H9 (cell line): ENCODE data around the gene PSAPL1. TPM values are rescaled to one million over a fixed set of nuclear protein-coding genes. Genes with fewer than 3 reads are reported as not detected.
A peak's percentile ranks its signal among the peaks of the same experiment; 100 is the strongest.

Experiments
- DNase-seq: peaks from one replicate; pipeline ENCODE4 v3.0.0-alpha.2; 2017
- H2AFZ ChIP-seq: one replicate; pipeline ENCODE4 v1.6.1; 2013; ENCODE audit warnings: mild to moderate bottlenecking, low read length, control low read depth, moderate library complexity
- H2AK5ac ChIP-seq: 2 replicates; pipeline ENCODE4 v1.6.1; 2013; ENCODE audit warnings: low read length, control low read depth, mixed read lengths; ENCODE audit not compliant: insufficient read length
- H2BK120ac ChIP-seq: one replicate; pipeline ENCODE4 v1.6.1; 2013; ENCODE audit warnings: low read depth, mild to moderate bottlenecking, low read length, control low read depth, inconsistent platforms; ENCODE audit not compliant: poor library complexity, severe bottlenecking
- H2BK12ac ChIP-seq: 2 replicates; pipeline ENCODE4 v1.6.1; 2013; ENCODE audit warnings: low read length, control low read depth, mixed read lengths, low read depth; ENCODE audit not compliant: insufficient read length
- H2BK15ac ChIP-seq: 2 replicates; pipeline ENCODE4 v1.6.1; 2013; ENCODE audit warnings: low read depth, low read length, control low read depth
- H2BK20ac ChIP-seq: one replicate; pipeline ENCODE4 v1.6.1; 2013; ENCODE audit warnings: low read depth, mild to moderate bottlenecking, low read length, control low read depth, inconsistent platforms; ENCODE audit not compliant: poor library complexity, severe bottlenecking
- H2BK5ac ChIP-seq: 2 replicates; pipeline ENCODE4 v1.6.1; 2013; ENCODE audit warnings: low read length, control low read depth, mixed read lengths; ENCODE audit not compliant: insufficient read length
- H3K14ac ChIP-seq: 2 replicates; pipeline ENCODE4 v1.6.1; 2013; ENCODE audit warnings: low read length, control low read depth; ENCODE audit not compliant: insufficient read depth
- H3K18ac ChIP-seq: 2 replicates; pipeline ENCODE4 v1.6.1; 2013; ENCODE audit warnings: low read depth, mild to moderate bottlenecking, mixed read lengths, low read length, control low read depth; ENCODE audit not compliant: insufficient read length
- H3K23ac ChIP-seq: 2 replicates; pipeline ENCODE4 v1.6.1; 2013; ENCODE audit warnings: low read length, control low read depth, mixed read lengths, low read depth; ENCODE audit not compliant: insufficient read length
- H3K23me2 ChIP-seq: 2 replicates; pipeline ENCODE4 v1.6.1; 2013; ENCODE audit warnings: low read depth, mild to moderate bottlenecking, mixed read lengths, low read length, control low read depth; ENCODE audit not compliant: insufficient read length, poor library complexity, severe bottlenecking
- H3K27ac ChIP-seq: 2 replicates; pipeline ENCODE4 v1.5.1; 2013; ENCODE audit warnings: low read length, control low read depth, mixed read lengths, low read depth; ENCODE audit not compliant: insufficient read length
- H3K27me3 ChIP-seq: 2 replicates; pipeline ENCODE4 v1.6.1; 2013; ENCODE audit warnings: low read length, control low read depth, inconsistent platforms; ENCODE audit not compliant: insufficient read depth
- H3K4ac ChIP-seq: 2 replicates; pipeline ENCODE4 v1.6.1; 2013; ENCODE audit warnings: low read depth, mild to moderate bottlenecking, control low read depth, inconsistent platforms, low read length, moderate library complexity
- H3K4me1 ChIP-seq: 2 replicates; pipeline ENCODE4 v1.6.1; 2013; ENCODE audit warnings: low read length, control low read depth, inconsistent platforms; ENCODE audit not compliant: insufficient read depth
- H3K4me2 ChIP-seq: 2 replicates; pipeline ENCODE4 v1.6.1; 2013; ENCODE audit warnings: low read length, control low read depth, mixed read lengths; ENCODE audit not compliant: insufficient read length, insufficient read depth
- H3K56ac ChIP-seq: 2 replicates; pipeline ENCODE4 v1.6.1; 2013; ENCODE audit warnings: low read depth, mild to moderate bottlenecking, mixed read lengths, low read length, control low read depth; ENCODE audit not compliant: insufficient read length
- H3K79me1 ChIP-seq: 2 replicates; pipeline ENCODE4 v1.6.1; 2013; ENCODE audit warnings: low read depth, mild to moderate bottlenecking, moderate library complexity, low read length, control low read depth, inconsistent platforms; ENCODE audit not compliant: insufficient read depth, poor library complexity, severe bottlenecking
- H3K79me2 ChIP-seq: 2 replicates; pipeline ENCODE4 v1.6.1; 2013; ENCODE audit warnings: low read length, control low read depth, inconsistent platforms; ENCODE audit not compliant: insufficient read depth
- H3K9ac ChIP-seq: 2 replicates; pipeline ENCODE4 v1.6.1; 2013; ENCODE audit warnings: low read length, control low read depth, mixed read lengths; ENCODE audit not compliant: insufficient read length; ENCODE audit errors: extremely low read depth
- H3K9me3 ChIP-seq: one replicate; pipeline ENCODE4 v1.6.1; 2013; ENCODE audit warnings: low read depth, low read length, inconsistent platforms; ENCODE audit not compliant: control insufficient read depth
- H3T11ph ChIP-seq: one replicate; pipeline ENCODE4 v1.6.1; 2013; ENCODE audit warnings: mild to moderate bottlenecking, low read length, control low read depth, inconsistent platforms
- H4K20me1 ChIP-seq: one replicate; pipeline ENCODE4 v1.6.1; 2013; ENCODE audit not compliant: control insufficient read depth, insufficient read length, insufficient read depth
- H4K5ac ChIP-seq: 2 replicates; pipeline ENCODE4 v1.6.1; 2013; ENCODE audit warnings: low read depth, mild to moderate bottlenecking, mixed read lengths, low read length, control low read depth; ENCODE audit not compliant: insufficient read length
- H4K8ac ChIP-seq: replicated peaks from 2 replicates; pipeline ENCODE4 v1.6.1; 2013; ENCODE audit warnings: low read length, control low read depth, mixed read lengths, low read depth; ENCODE audit not compliant: insufficient read length
- H4K91ac ChIP-seq: 2 replicates; pipeline ENCODE4 v1.6.1; 2013; ENCODE audit warnings: low read depth, mild to moderate bottlenecking, moderate library complexity, mixed read lengths, low read length, control low read depth; ENCODE audit not compliant: insufficient read length
- H3K27ac Mint-ChIP-seq, 3 experiments: 2 replicates in 2 of 3; 3 replicates in 1 of 3; pipeline ENCODE4 v1.8.0; 2020 to 2021; ENCODE audit warnings: mixed read lengths in 3 of 3, mild to moderate bottlenecking in 1 of 3, moderate library complexity in 1 of 3
- H3K27me3 Mint-ChIP-seq: 2 replicates; pipeline ENCODE4 v1.8.0; 2021; ENCODE audit warnings: low read depth, mild to moderate bottlenecking, moderate library complexity, mixed read lengths
- H3K36me3 Mint-ChIP-seq, 3 experiments: 2 replicates in 2 of 3; 3 replicates in 1 of 3; pipeline ENCODE4 v1.8.0; 2020 to 2021; ENCODE audit warnings: low read depth in 3 of 3, mixed read lengths in 3 of 3; ENCODE audit not compliant: insufficient read depth in 1 of 3
- H3K4me1 Mint-ChIP-seq, 2 experiments: 2 replicates each; pipeline ENCODE4 v1.8.0; 2020; ENCODE audit warnings: mixed read lengths in 2 of 2
- H3K4me3 Mint-ChIP-seq, 2 experiments: 2 replicates in 1 of 2; 3 replicates in 1 of 2; pipeline ENCODE4 v1.8.0; 2020 to 2021; ENCODE audit warnings: mild to moderate bottlenecking in 2 of 2, mixed read lengths in 2 of 2, moderate library complexity in 1 of 2
- H3K9me3 Mint-ChIP-seq, 2 experiments: 2 replicates in 1 of 2; 3 replicates in 1 of 2; pipeline ENCODE4 v1.8.0; 2020; ENCODE audit warnings: mild to moderate bottlenecking in 2 of 2, mixed read lengths in 2 of 2, moderate library complexity in 1 of 2
- CTCF ChIP-seq: fragments of 200-600 bp; sonication (generic); conservative IDR thresholded peaks from 3 replicates; pipeline ENCODE4 v1.8.0; 2021; ENCODE audit warnings: antibody characterized with exemption, mild to moderate bottlenecking
- WGBS: extraction: QIAGEN DNeasy Blood & Tissue Kit; methylation state at CpG from one replicate; pipeline ENCODE4 v1.1.7; 2013; ENCODE audit warnings: missing lambda C conversion rate, low lambda C conversion rate, mixed read lengths; ENCODE audit not compliant: insufficient read length; ENCODE audit errors: extremely low coverage; 5-methylcytosine and 5-hydroxymethylcytosine counted together
- total RNA-seq: library from RNA; stranded (reverse); gene quantifications from 2 replicates; pipeline ENCODE4 v1.2.1, GENCODE V29; 2021

Gene PSAPL1
- total RNA-seq, 1 experiment from 2014 or later, result 0.04 TPM

- H3K36me3 Mint-ChIP-seq, result peaks cover 2 to 6% (median 3%) of the 10 kb centered on the region in 3 experiments; a peak in 4 of 7 replicates
- peaks cover 7% of the 10 kb centered on the region; the same call in 1 of the 2 replicates for H3K27me3 Mint-ChIP-seq
These were observed 31.5 kb upstream of the PSAPL1 start for GRCh38 chr4:7466215-7466614.

More at GRCh38 chr4:7466215-7466614, 31.5 kb upstream of the PSAPL1 start:
- H3K9ac ChIP-seq, result no peak overlapping the region
- no peak overlapping the region for H2BK15ac ChIP-seq
- H3K56ac ChIP-seq, result no peak overlapping the region
- no peak overlapping the region for H3K4me3 Mint-ChIP-seq
- no peak for TF ChIP-seq CTCF
- H3K9me3 ChIP-seq, result peaks cover 9% of the 10 kb centered on the region
- peaks cover 2% of the 10 kb centered on the region for H4K20me1 ChIP-seq
- H3K27ac ChIP-seq, result no peak overlapping the region
- H2BK12ac ChIP-seq, result no peak overlapping the region
- H3K27me3 ChIP-seq, result no peaks in the 10 kb centered on the region
- peaks cover 33 to 34% of the 10 kb centered on the region in 2 experiments for H3K4me1 Mint-ChIP-seq
- H3K27ac Mint-ChIP-seq, result peak overlapping the region in 1 of 3 experiments; percentile 79; a peak in 1 of 7 replicates
- no peak overlapping the region for H2BK5ac ChIP-seq
- H3K9me3 Mint-ChIP-seq, result peaks cover 14 to 16% of the 10 kb centered on the region in 2 experiments; a peak in 4 of 5 replicates
- no peak overlapping the region for H2AFZ ChIP-seq
- WGBS, result no CpG with 5 or more reads among the region's 8 CpGs
- H2AK5ac ChIP-seq, result no peak overlapping the region
- H3K23me2 ChIP-seq, result no peaks in the 10 kb centered on the region
- H3K4me2 ChIP-seq, result no peak overlapping the region
- H3K79me1 ChIP-seq, result no peaks in the 10 kb centered on the region
- H4K8ac ChIP-seq, result no peak overlapping the region
- no peak overlapping the region for H2BK120ac ChIP-seq
- H2BK20ac ChIP-seq, result no peak overlapping the region
- H3K23ac ChIP-seq, result no peak overlapping the region
- H3K79me2 ChIP-seq, result no peaks in the 10 kb centered on the region
- no peak overlapping the region for H3K18ac ChIP-seq
- H3K4ac ChIP-seq, result no peak overlapping the region
- H4K91ac ChIP-seq, result no peak overlapping the region
- peaks cover 4% of the 10 kb centered on the region; the same call in 1 of the 2 replicates for H3K4me1 ChIP-seq
- H3T11ph ChIP-seq, result no peak overlapping the region
- H4K5ac ChIP-seq, result no peak overlapping the region
- DNase-seq, result no peak
- H3K14ac ChIP-seq, result no peak overlapping the region
